GM12891 (cell line): ENCODE data around the gene PPP2R5A.
A peak's percentile ranks its signal among the peaks of the same experiment; 100 is the strongest.

Experiments
- DNase-seq: peaks from one replicate; pipeline ENCODE4 v3.0.0; 2011; ENCODE audit warnings: low spot score; ENCODE audit not compliant: insufficient read length
- FAIRE-seq: peaks from 2 replicates; lab custom pipeline; 2011; peaks lifted over from hg19 to GRCh38; lab: Jason Lieb, UNC
- PAX5 ChIP-seq: IDR thresholded peaks from 2 replicates; pipeline ENCODE4 v1.6.1; 2011; ENCODE audit warnings: low read length, moderate library complexity, mild to moderate bottlenecking; ENCODE audit not compliant: insufficient read depth, severe bottlenecking
- POLR2A ChIP-seq: IDR thresholded peaks from 2 replicates; pipeline ENCODE4 v1.6.1; 2011; ENCODE audit warnings: low read depth, low read length, control low read depth
- POLR2AphosphoS5 ChIP-seq: IDR thresholded peaks from 2 replicates; pipeline ENCODE4 v1.6.1; 2011; ENCODE audit warnings: low read depth, low read length, control low read depth
- POU2F2 ChIP-seq: IDR thresholded peaks from 2 replicates; pipeline ENCODE4 v1.6.1; 2011; ENCODE audit warnings: low read depth, mild to moderate bottlenecking, control low read depth, low read length, moderate library complexity
- SPI1 ChIP-seq: IDR thresholded peaks from 2 replicates; pipeline ENCODE4 v1.6.1; 2011; ENCODE audit warnings: low read depth, low read length, control low read depth
- TAF1 ChIP-seq: IDR thresholded peaks from 2 replicates; pipeline ENCODE4 v1.6.1; 2011; ENCODE audit warnings: low read depth, low read length, control low read depth

The PPP2R5A gene

DNA sequence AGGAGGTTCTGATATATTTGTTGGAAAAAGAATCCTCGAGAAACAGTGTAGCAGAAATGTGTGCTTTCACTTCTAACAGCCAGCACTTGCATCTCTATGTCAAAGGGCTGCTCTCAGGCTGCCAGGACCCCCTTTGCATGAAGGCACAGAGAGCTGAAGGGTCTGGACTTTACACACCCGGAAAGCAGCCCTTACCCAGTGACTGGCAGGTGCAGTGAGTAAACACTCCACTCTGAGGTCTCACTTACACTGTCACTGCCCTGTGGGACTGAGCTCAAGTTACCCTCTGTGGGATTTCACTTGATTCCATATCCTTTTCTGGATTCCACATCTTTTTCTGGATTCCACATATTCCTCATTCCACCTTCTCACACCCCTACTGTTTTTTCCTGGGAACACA, 40.8 kb upstream of the PPP2R5A start:
- TF ChIP-seq SPI1: no peak
- no peak for DNase-seq
- FAIRE-seq: no peak

DNA sequence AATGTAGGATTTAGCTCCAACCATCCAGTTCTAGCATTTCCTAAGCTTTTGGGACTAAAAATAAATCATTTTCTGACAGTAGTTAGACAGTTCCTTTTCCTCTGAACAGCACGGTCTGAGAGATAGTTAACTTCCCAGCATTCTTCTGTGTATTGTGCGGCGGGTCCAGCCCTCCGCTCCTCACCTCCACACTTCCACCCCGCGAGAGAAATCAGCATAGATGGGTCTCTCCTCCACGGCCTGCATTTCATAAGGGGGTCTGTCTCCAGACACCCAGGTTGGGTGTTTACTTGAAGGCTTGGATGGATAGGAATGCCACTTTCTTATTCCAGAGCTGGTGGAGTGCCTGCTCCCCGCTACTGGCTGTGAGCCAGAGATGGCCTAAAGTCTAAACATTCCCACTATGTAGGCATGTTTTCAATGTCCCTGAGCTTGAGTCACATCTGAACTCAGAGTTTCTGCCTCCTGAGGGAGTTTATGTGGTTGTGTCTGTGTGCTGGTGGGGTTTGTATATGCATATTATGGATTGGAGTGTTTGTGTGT, 38.0 kb upstream of the PPP2R5A start:
- no peak for FAIRE-seq
- DNase-seq: no peak
- TF ChIP-seq POU2F2: no peak
- no peak for TF ChIP-seq POLR2AphosphoS5

DNA sequence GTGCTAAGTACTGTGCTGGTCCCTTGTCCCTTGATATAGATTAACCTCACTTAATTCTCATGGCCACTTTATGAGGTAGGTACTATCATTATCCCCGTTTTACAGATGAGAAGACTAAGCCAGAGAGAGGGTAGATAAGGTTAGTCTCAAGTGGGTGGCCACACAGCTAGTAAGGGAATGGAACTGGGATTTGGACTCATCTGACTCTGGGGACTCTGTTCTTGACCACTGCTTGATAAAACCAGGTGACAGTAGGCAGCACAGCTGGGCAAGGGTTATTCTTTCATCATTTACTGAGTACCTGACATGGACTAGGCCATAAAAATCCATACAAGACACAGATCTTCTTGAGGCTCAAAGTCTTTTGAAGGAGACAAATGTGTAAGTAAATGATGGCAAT, 37.2 kb upstream of the PPP2R5A start:
- no peak for TF ChIP-seq POU2F2
- no peak for TF ChIP-seq POLR2A
- TF ChIP-seq SPI1: no peak
- TF ChIP-seq POLR2AphosphoS5: no peak
- TF ChIP-seq PAX5: no peak
- no peak for TF ChIP-seq TAF1
- FAIRE-seq (no peak), DNase-seq (no peak)

DNA sequence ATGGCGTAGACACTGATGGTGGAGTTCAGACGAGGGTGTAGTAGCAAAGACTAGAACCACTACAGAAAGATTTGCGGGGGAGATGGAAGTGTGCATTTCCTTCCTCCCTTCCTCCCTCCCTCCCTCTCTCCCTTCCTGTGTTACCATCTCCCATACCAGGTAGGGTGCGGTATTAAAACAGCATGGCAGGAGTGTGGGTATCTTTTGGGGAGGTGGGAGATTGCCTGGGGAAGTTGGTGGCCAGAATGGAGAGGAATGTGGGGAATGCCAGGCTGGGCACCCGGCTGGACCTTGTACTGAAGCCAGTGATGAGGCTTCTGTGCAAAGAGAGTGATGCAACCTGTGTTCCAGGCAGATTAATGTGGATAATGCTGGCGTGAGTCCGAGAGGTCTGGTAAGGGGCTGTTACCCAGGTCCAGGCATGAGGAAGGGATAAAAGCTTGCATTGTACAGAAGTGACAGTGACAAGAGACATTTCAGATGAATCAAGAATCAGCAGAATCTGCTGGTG, 30.3 kb upstream of the PPP2R5A start:
- DNase-seq (no peak), FAIRE-seq (peak; percentile 69)
- no peak for TF ChIP-seq TAF1
- no peak for TF ChIP-seq PAX5
- TF ChIP-seq POLR2A: no peak
- TF ChIP-seq POU2F2: no peak
- no peak for TF ChIP-seq SPI1
- no peak for TF ChIP-seq POLR2AphosphoS5

DNA sequence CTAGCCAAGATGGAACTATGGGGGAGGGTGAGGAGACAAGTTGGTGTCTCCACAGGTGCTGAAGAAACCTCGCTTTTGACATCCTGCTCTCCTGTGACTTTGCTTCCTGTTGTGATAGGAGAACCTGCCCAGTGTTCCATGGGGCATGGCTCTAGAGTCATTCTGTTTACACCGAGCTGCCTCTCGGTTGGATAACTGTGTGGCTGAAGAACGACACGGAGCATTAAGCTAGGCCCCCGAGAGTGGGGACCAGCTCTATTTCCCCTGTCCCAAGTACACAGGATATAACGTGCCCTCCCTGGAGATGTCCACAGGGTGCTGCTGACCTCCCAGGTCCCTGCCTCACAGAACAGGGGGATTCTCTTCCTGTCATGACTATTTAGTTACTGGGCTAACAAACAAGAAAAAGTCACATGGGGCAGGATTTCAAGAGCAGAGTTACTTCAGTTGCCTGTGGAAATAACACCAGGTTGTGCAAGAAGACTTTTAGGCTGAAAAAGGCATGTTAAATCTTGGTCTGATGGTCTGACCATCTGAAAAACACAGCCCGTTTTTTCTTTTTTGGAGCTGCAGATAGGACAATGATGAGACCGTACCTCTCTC, 29.4 kb upstream of the PPP2R5A start:
- FAIRE-seq (peak; percentile 38), DNase-seq (no peak)
- TF ChIP-seq PAX5 (no peak), SPI1 (no peak), POLR2A (no peak), TAF1 (no peak), POLR2AphosphoS5 (no peak), POU2F2 (no peak)

DNA sequence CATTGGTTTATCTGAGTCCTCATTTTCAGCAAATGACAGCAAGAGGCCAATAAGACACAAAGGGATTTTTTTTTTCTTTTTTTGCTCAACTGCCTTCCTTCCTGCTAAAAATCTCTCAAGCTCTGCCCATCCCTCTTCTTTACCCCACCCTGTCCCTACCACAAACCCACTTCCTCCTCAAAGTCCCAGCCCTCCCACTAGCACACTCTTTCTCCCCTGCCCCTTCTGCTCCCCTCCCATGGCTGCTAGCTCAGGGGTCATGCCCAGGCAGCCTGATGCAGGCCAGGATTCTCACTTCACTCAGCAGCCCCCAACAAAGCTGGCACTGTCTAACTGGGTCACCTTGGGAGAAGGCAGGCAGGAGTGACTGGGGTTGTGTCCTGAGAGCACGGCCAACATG, 28.8 kb upstream of the PPP2R5A start:
- FAIRE-seq (peak; percentile 35), DNase-seq (no peak)
- TF ChIP-seq TAF1 (no peak), POU2F2 (no peak), SPI1 (peak; percentile 44)

DNA sequence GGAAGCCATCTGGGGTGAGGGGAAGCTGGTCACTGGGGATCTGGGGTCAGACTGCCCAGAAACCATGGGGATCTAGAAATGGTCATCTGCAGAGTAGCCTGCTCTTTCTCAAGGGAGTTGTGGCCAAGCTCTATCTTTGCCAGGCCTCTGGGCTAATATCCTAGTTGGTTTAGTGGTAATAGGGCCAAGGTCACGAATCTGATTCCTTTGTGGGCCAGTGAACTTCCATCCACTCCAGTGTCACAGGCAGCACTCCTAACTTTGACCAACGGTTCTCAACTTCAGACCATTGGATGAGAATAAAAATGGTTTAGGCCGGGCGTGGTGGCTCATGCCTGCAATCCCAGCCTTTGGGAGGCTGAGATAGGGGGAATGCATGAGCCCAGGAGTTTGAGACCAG, 28.1 kb upstream of the PPP2R5A start:
- no peak for DNase-seq
- TF ChIP-seq SPI1: no peak
- no peak for TF ChIP-seq POLR2AphosphoS5
- no peak for TF ChIP-seq POLR2A
- TF ChIP-seq PAX5: no peak
- no peak for TF ChIP-seq POU2F2
- no peak for TF ChIP-seq TAF1

DNA sequence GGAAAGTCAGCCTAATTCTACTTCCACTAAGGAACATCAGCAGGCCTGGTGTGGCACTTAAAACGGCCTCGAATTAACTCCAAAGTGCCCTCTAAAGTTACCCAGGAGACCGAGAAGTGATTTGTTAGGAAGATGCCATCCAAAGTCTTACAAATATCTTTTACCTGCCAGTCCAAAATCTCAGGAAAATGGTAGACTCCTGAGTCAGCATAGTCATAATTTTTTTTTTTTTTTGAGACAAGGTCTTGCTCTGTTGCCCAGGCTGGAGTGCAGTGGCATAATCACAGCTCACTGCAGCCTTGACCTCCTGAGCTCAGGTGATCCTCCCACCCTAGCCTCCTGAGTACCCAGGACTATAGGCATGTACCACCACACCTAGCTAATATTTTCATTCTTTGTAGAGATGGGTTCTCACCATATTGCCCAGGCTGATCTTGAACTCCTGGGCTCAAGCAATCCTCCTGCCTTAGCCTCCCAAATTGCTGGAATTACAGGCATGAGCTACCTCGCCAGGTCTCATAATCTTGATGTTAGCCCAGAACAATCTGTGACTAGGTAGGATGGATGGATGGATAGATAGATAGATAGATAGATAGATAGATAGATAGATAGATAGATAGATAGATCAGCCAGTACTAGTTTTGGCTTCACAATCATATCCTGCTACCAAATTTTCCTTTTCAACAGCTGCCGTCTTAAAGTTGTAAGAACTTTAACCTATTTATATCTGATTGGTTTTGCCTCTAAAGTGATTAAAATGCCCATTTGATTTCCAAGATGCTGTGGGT, 25.3 kb upstream of the PPP2R5A start:
- no peak for DNase-seq
- FAIRE-seq: no peak
- TF ChIP-seq POLR2A (no peak), POU2F2 (no peak), TAF1 (no peak), POLR2AphosphoS5 (no peak)

More for the DNA sequence above, 28.1 kb upstream of the PPP2R5A start:
- no peak for FAIRE-seq

DNA sequence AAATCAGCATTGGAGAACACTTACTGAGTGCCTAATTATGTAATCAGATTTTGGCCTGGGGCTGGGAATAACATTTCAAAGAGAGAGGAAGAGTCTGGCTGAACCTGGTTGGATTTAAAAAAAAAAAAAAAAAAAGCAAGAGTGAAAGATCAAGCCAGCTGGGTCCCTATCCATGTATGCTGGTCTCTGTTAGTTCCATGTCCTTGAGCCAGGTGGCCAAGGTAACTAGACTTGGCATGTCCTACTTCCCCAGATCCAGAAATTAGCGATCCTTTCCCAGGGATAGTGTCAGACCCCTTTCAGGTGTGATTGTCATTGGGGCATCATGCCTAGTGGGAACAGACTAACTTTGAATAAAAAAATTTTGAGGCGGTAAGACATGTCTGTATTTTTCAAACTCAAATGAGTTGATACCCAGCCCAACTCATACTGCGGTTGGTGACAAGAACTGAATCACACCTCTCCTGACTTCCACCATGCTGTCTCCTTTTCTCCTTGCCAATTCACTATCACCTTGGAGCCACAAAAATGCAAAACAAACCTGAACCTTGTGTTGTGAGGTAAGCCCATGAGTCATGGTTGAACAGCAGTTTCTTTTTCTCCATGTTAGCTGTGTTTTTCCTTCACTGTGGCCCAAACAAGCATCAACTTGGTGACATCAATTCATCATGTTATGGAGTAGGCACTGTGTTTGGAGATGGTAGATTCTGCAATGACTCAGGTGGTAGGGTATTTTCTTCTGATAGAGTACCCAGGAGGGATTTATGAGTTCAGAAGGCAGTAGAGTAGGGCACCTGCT, 24.5 kb upstream of the PPP2R5A start:
- no peak for TF ChIP-seq TAF1
- no peak for TF ChIP-seq POLR2A
- TF ChIP-seq POLR2AphosphoS5: no peak
- no peak for TF ChIP-seq SPI1
- no peak for TF ChIP-seq PAX5
- DNase-seq (no peak), FAIRE-seq (peak; percentile 63)
